GM18502 (cell line): ENCODE results near the gene STK17B.
A peak's percentile ranks its signal among the peaks of the same experiment; 100 is the strongest.
"Not testable (repeated sequence)": the region's sequence is repeated elsewhere in the genome, so short reads cannot be mapped to it uniquely, and the experiment has no call there.

Experiments
- ATAC-seq: cut with Tn5 transposase; IDR thresholded peaks from one replicate; pipeline ENCODE4 v1.9.1; 2021; ENCODE audit warnings: mild to moderate bottlenecking; ENCODE audit not compliant: unreplicated experiment, poor library complexity

The STK17B gene

DNA sequence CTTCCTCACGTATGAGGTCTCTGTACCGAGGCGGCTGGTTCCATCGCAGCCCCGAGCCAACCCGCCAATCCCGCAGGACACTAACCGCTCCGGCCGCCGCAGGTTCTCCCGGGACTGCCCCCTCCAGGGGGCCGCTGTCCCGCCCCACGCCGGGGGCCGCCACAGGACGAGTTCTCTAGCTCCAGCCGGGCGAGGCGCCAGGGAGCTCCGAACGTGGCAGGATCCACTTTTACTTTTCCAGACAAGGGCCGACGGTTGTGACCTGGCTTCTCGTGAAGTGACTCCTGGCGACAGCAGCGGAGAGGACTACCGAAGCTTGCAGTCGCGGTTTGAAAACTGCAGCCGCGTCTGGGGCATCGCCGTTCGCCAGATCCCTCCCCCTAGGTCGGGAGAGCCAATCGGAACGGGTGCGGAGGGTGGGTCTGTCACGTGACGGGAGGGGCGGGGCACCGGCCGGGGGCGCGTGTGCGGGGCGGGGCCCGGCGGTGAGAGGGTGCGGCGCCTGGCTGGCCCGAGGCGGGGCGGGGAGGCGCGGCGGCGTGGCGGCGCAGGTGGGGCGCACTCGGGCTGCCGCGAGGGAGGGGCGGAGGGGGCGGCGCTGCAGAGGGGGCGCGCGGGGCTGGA lies at the start of gene STK17B:
Gene STK17B, minus strand, starts transcription at position 331 of the 624 bp plus-strand sequence. CDS start 8,195 bp downstream, outside the sequence.
- ATAC-seq, result peak; percentile 53

DNA sequence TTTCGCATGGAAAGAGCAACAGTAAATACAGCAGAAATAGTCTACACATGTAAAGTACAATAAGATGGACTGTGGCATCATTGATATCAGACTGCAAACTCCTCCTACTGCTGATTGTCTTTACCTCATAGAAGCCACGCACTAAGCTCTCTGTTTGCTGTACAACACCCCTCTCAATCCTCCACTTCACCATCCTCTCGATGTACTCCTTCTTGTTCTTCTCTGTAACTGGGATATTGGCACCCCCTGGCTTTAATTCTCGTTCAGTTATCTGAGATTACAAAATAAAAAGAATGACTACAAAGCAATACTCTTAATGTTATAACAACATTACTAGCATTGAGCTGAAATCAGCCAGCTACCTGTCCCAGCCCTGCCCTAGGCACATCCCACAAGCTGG lies 49.3 kb upstream of the STK17B start:
- no peak for ATAC-seq

DNA sequence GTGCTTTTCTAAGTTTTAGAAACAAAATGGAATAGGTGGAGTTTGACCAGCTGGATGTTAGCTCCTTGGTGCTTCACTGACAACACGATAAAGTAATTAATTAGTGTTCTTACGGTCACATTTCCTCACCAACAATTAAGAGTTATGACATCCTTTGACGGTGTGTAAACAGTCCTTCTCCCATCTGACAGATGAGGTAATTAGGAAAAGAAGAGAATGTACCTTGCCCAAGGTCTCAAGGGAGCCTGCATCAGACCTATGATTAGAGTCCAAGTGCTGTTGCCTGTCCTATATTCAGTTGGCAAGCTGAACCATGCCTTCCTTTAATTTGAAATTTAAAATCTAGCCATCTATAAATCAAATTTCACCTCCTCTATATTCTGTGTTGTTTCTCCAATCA lies 48.3 kb upstream of the STK17B start:
- no peak for ATAC-seq

DNA sequence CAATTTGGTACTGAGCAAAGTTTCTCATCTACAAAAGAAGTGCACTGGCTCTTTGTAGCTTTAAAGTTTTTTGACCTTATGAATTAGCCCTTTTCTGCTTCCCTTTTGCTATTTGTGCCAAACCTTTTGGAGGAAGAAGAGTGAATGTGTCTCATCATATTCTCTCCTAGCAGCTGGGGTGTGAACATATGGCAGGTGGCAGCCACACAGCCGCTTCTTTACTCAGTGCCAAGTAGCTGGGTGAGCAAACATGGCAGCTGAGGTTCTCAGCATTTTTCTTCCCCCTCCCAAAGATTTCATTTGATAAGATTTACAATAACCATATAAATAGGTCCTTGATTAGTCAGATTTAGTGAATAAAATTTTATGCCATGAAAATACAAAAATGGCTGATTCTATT lies 46.7 kb upstream of the STK17B start:
- ATAC-seq, result no peak

DNA sequence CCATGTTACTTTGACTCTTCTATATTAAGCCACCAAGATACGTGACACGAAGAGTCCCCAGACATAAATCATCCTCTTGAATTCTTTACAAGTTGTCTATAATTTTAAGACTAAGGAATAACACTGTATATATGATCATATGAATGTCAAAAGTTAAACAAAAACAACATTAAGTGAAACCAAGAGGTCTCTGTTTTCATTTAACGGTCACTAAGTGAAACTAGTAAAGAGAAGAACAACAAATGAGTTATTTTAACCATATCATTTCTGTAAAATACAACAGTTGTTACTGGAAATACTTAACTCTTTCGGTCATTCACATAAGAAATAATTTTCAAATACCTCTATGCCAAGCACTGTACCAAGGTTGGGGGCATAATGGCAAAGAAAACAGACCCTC lies 45.7 kb upstream of the STK17B start:
- ATAC-seq, result peak; percentile 52

DNA sequence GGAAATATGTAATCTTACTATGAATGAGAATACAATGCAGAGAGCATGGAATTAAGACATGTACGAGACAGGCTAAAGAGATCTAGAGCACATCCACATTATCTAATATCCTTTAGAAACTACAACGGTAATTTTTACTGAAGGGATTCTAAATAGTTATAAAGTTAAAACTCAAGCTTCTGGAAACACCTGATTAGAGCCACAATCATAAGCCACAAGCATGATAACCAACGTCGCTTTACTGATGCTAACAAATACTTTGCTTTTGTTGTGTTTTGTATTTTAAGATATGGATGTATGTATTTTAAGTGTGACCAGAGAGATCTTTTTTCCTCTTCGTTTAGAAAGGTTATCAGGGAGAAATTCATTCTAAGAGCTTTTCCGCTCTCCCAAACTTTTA lies 44.0 kb upstream of the STK17B start:
- no peak for ATAC-seq

DNA sequence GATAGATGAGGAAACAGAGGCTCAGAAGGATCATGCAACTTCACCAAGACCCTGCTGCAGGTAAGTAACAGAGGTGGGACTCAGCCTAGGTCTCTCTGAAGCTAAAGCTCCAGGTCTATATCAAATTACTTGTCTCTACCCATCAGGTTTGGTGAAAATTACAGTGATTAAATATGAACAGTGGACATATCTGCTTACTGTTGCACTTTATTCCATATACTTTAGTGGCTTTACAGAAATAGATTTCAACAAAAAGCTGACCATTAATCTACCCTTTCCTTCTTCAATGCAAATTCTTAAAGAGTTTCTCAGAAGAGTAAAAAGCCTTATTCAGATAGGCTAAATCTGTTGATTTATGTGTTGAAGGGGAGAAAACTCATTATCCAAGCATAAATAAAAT lies 42.8 kb upstream of the STK17B start:
- no peak for ATAC-seq

DNA sequence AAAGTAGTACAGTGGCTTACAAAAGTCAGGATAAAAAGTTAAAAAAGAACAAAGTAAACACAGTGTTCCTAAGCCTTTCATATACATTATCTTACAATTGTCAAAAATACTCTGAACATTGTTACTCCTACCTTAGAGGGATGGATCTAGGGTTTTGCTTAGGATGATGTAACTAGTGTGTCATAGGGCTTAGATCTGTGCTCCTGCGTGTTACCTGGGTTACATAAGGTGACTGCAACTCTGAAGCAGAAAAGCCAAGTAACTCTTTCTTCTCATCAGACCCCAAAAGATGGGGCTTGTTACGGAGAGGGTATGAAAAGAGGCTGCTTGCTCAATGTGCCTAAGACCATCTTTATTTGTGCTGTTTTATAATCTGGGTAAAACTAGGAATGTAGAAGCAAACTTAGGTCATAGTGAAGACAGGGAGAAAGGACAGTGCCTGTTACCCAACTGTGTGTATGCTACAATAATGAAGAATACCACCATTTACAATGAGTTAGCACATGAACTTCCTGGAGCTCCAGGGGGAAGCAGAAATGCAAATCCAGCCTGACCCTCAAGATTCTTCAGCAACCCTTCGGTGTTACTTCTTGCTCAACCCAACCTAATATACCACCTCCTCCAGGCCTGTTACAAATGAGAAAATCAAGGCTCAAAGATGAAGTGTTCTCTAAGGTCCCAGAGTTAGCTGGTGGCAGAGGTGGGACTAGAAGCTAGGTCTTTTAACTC lies 42.0 kb upstream of the STK17B start:
- no peak for ATAC-seq

DNA sequence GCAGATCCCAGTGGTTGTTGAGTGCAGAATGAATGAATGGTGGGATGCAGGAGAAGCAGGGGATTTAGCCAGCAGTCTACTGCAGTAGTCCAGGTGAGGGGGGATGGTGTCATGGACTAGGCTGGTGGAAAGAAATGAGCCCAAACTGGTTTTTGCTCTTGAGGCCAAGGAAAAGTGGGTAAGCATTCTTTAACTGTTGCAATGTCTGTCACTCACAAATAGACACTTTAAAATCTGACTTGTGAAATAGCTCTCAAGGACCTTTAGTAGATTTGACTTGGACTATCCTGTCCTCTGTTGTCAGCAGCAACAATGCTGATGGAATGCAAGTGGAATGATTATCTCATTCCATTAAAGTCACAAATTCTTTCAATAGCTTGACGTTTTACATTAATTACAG lies 37.5 kb upstream of the STK17B start:
- ATAC-seq, result no peak

DNA sequence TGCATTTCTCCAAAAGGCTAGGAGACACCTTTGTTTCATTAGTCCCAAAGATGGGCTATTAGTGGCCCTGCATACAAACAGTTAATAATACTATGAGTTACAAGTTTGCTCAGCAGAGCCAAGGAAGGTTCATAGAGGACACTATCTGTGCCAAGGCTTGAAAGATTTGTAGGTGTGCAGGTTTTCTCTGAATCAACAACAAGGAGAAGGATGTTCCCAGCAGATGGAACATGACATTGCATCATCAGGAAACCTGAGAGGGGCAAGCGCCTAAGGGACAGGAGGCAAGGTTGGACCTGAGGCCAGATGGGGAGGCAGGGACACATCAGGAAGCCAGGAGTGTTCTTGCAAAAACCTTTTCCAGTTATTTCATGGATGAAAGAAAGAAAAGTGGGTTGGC lies 35.4 kb upstream of the STK17B start:
- no peak for ATAC-seq

DNA sequence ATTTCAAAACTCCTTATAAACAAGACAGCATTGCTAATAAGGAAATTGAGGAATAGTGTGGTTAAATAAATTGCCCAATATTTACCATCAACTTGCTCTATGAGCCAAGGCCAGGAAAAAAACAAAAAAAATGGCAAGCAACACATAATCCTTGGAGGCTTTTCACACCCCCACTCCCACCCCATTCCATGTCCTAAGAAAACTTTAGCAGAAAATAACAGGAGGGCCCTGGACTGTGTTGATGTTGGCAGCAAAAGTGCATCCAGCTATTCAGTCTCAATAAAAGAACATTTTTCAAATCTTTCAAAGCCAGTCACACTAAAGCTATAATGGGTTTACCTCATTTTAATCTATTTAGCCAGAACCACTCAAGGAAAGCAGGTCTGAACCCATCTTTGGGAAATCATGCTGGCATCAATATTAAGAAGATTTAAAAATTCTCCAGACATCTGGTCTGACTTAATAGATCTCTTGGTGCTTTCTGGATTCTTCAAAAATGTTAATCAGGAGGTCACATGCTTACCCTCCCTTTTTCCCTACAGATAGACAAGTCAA lies 34.6 kb upstream of the STK17B start:
- no peak for ATAC-seq

DNA sequence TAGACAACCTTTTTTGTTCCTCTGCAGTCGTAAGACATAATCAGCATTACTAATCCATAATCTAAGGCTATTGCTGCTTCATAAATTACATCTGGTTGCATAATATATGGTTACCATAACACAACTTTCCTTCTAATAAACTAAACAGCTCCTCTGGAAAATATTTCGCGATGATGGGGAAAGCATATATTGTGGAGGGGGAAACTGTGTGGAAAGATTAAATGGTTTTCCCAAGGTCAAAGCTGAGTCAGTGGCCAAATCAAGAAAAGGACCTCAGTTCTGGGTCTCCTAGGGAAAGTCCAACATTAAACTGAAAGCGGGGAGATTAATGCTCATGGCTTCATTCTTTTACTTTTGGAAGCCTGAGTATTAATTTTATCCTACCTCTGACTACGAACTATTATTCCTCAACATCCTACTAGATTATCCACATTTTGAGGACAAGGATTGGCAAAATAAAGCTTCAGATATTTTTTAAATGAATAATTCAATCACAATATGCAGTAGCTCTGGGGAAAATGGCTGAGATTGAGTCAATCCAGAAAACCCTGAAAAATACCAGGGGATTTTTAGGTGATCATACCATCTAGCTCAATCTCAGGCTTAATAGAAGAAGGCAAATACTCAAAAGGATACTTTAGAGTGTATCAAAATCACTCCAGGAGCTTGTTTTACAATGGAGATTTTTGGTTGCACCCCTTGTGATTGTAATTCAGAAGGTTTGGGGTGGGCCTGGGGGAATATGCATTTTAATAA lies 33.8 kb upstream of the STK17B start:
- no peak for ATAC-seq

DNA sequence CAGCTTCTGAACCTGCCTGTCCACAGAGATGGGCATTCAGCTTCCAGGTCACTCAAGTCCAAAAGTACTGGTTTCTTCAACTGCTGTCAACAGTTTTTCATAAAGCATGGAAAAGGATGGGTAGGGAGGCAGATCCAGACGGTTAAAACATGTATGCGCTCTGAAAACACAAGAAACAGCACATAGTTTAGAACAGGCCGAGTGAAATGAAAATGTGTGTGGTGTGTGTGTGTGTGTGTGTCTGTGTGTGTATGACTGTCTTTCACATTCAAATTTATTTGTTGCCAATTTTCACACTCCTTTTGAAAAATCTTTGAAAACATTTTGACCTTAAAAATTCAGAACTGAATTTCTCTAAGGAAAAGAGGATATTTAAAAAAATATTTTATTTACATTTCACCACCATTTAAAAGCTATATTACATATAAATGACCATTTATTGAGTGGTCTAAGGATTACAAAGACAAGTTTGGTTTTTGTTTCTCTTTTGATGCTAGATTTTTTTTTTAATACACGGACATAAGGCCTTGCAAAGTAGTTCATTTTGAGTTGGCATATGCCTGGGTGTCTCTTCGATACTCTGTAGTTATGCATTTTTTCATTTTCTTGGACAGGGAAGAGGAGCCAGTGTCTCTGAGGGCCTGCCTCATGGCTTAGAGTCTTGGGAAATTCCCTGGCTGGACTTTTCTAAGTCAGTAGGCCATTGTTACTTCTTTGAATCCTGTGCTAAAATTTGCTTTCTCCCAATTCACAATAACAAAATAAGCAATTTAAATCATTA lies 30.0 kb upstream of the STK17B start:
- ATAC-seq, result no peak

DNA sequence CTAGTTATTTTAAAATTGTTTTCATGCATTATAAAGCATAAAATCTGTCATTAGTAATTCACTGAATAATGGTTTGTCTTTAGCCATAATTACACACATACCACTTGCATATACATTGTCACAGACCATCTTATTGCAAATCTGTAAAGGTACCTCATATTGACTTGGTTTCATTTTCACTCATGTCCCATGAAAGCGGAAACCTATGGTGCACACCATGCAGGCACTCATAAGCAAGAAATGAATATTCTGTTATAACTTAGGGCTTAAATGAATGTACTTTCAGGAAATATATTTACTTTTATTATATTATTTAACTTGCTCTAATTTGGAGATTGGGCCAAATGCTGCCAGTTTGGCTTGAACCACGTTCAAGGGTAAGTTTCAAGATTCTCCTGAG lies 29.2 kb upstream of the STK17B start:
- ATAC-seq, result peak; percentile 99

DNA sequence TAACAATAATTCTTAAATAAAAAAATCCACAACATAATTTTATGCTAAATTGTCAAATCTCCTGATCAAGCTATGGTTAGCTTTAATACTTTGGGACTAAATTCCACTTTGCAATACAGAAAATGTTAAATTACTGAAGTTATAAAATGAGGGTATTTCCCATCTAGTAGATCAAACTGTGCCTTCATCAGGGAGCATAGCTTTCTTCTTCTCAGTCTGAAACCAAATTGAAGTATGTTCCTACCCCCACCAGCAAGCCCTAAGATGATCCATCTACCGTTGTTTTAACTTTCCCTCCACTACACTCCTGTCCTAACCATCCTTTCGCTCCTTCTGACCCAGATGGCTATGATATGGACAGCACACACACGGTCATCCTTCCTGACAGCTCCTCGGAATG lies 24.4 kb upstream of the STK17B start:
- no peak for ATAC-seq

DNA sequence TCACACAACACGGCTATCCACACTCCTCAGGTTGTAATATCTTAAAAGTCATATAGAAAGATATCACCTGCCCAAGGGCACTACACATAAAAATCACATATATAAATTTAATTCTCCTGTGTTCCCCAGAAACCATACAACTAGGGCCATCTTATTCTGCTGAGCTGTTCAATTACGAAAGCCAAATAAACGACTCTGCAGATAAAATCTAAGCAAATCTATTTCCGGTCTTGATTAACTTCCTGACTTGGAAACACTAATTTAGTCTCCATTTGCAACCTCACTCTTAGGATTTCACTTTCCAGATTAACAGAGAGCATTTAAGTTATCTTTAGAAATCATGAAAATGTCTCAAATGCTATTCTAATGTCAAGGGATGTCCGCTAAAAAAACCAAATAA lies 23.9 kb upstream of the STK17B start:
- ATAC-seq, result no peak

DNA sequence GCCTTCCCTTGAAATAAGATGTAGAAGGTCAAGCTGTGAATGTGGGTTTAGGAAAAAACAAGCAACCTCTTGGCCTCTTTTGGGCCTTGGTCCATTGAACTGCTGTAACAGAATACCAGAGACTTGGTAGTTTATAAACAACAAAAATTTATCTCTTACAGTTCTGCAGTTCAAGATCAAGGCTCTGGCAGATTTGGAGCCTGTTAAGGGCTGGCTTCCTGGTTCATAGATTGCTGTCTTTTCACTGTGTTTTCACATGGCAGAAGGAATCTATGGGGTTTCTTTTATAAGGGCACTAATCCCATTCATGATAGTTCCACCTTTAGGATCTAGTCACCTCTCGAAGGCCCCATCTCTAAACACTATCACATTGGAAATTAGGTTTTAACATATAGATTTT lies 20.2 kb upstream of the STK17B start:
- ATAC-seq, result no peak

DNA sequence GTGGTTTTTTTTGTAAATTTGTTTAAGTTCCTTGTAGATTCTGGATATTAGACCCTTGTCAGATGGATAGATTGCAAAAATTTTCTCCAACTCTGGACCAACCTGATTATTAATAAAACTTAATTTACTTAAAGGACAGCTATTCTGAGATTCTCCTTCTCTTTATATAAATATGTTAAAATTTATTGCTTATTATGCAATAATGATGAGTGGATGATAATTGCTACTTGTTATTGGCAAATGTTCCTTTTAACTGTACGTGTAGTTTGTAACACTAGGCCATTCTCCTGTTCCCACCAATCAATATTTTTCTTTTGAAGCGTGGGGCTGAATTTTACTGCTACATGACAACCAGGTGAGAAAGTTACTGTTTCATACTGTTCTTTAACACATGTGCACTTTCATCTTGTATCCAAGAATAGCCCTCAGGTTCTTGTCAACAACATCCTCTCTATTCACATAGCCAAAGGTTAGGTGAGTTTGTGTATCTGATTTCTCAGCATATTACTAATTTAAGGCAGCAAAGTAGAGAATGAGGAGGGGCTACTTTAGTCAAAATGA lies 16.6 kb upstream of the STK17B start:
- no peak for ATAC-seq

DNA sequence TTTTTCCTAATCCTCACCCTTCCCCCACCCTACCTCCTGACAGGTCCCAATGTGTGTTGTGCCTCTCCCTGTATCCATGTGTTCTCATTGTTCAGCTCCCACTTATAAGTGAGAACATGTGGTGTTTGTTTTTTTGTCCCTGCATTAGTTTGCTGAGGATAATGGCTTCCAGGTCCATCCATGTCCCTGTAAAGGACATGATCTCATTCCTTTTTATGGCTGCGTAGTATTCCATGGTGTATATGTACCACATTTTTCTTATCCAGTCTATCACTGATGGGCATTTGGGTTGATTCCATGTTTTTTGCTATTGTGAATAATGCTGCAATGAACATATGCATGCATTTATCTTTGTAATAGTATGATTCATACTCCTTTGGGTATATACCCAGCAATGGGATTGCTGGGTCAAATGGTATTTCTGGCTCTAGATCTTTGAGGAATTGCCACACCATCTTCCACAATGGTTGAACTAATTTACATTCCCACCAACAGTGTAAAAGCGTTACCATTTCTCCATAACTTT lies 15.9 kb upstream of the STK17B start:
- not testable (repeated sequence) for ATAC-seq
